Measurements from ENCODE around the gene ALDH1L1.

ALDH1L1 gene

DNA sequence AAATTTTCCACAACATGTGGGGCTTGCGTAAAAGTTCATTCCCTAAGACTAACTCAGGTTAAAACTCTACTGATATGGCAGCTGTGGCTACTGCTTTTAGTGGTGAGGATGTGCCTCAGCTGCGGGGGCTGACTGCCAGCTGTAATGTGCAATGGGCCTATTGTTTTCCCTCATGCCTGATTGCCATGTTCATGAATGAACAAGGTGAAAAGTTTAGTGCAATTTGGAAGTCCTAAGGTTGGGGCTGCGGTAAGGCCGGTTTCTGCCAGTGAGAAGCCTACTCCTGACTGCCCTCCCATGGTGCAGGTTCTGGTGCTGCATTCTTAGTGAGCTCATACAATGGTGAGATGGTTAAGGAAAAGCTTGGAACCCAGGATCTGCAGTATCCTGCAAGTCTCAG is 10.9 kb upstream of the ALDH1L1 start:
- DNase-seq: no peak

DNA sequence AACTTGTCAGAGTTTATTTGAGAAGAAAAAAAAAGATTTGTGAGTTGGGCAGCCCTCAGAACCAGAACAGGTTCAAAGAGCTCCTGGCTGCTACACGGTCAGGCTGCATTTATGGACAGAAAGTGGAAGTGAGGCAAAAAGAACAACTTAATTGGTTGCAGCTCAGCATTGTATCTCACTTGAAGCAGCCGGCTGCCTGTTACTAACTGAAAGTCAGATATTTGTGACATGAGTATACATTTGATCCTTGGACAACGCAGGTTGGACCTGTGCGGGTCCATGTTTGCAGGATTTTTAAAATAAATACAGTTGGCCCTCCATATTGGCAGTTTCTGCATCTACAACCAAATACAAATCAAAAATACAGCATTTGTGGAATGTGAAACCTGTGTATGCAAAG is 7.5 kb upstream of the ALDH1L1 start:
- DNase-seq: no peak

DNA sequence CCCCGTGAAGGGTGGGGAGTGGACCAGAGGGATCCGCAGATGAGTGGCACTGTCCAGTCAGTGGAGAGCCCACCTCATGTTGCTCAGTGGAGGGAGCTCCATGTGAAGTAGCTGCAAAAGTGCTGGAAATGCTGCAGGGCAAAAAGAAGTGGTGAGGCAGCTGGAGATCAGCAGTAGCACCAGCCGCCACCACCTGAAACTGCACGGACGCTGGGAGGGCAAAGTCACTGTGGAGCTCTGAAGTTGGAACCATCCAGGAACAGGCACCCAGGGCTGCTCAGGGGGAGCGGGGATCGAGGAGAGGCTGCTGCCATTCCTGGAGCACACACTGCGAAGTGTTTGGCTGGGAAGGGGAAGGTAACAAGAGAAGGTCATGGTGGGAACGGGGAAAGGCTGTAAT is 6.4 kb upstream of the ALDH1L1 start:
- DNase-seq: no peak

DNA sequence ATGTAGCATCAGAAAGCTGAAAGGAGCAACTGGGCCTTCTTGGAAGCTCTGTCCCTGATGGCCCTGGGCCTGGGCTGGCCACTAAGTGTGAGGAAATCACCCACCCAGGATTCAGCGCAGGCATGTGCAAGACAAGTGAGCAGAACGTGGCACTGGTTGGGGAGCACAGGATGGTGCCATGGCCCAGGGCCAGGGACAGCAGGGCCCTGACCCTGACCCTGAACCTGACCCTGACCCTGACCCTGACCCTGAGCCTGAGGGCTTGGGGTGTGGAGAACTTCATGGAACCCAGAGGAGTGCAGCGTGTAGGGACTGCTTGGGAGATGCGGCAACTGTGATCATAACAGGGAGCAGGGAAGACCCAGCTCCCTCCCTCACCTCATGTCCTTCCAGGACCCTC is 5.9 kb upstream of the ALDH1L1 start:
- DNase-seq: no peak

DNA sequence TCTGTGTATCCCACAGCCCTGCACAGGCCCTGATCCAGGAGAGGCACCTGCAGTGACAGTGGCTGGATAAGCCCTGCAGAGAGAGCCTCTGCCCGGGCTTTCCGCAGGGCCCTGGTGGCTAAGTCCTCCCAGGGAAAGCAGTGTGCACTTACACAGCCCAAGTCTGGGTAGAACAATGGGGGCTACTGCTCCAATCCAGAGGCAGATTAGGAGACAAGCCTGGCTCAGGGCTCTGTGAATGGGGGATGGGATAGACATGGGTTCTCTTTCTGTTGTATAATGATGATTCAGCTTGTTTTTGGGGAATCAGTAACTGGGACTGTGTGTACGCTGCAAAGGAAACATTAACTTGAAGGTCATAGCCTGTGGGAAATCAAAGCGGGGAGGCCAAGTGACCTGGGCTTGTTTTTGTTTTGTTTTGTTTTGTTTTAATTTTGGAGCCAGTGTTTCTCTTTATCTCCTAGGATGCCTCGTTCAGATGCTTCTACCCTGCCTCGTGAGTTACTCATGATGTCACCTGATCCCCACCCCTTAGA is 4.1 kb upstream of the ALDH1L1 start:
- no peak for DNase-seq

DNA sequence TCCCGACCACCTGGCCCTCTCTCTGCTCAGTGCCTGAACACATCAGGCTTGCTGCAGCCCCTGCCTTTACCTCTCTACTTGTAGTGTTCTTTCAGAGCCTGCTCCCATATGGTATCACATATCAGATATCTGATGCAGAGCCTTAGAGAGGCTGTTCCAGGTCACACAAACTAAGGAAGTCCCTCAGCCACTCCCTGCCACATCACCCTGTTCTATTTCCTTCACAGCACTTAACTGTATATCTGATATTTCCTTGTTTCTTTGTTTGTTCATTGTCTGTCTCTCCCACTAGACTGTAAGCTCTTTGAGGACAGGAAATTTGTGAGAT is 976 bp upstream of the ALDH1L1 start:
- DNase-seq: no peak

DNA sequence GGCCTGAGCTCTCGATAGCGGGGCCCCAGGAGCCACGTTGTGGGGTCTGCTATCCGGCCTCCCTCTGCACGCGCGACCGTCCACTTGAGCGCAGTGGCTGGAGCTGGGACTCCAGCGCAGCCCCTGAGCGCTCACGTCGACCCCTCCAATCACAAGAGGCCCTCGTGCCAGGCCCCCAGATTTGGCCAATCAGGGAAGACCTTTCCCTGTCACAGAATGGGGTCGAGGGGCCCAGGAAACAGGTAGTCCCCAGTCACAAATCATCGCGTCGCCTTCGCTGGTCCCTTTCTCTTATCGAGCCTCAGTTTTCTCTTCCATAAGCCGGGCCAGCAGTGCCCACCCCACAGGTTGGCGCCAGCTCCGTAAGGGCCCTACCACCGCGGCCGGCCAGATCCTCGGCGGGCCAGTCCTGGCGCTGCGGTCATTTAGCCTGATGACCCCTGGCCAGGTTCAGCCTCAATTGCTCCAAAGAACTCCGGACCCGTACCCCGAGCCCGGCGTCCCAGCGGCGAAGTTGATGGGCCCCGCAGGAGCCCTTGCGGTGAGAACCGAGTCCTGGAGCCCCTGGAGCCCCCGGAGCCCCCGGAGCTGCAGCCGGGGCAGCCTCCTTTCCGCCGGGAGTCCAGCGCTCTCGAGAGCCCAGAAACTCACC is 435 bp downstream of the ALDH1L1 start:
- no peak for DNase-seq

DNA sequence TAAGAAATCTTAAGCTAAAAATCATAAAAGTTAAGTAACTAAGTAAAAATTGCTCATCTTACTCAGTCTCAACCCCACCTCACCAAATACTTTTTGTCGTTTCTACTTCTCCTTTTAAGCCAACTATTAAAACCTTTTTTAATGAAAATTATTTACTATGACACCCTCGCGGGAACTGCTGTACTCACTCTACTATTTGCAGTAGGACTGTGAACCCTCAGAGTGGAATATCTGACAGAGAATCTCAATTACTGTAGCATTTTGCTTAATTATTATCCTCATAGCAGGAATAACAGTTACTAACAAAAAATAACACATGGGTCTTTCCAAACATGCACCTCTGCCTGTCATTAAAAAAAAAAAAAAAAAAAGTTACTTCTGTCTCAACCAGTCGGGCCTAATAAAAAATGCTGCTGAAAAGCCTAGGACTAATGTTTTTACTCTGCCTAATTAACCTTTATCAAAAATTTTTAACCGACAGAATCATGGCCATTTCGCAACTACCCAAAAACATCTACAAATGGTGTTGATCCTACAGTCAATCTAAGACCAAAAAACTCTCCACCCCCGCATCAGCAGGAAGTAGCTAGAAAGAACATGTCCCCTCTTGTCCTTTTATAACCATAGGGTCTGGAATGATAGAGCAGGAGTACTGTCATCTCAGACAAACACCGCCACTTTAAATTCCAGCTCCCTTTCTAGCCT is 10.2 kb downstream of the ALDH1L1 start:
- no peak for DNase-seq

DNA sequence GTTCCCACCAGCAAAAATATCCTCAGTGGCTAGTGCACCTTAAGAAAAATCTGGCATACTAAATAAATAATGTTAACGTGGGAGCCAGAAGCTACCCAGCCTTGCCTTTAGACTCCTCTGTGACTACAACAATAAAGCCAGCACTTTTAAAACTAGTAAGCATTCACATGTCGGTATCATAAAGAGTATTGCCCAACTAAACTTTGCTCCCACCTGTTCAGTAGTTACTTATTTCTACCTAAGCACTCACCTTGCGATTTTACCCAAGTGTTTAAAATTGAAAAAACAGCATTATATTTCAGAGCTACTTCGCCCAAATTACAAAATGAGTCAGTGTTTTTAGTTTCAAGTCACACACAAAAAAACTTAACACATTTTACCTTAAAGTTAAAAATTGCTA is 12.8 kb downstream of the ALDH1L1 start:
- no peak for DNase-seq

DNA sequence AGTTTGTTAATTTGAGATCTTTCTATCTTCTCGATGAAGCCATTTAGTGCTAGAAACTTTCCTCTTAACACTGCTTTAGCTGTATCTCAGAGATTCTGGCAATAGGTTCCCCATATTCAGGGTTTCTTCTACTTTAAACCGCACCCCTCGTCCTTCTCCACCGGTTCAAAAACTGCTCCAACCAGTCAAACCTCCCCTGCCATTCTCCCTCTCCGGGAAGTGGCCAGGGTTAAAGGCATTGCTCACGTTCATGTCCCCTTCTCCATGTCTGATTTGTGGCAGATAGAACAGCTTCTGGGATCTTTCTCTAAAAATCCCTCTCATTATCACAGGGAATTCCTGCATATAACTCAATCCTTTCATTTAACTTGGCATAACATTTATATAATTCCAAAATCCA is 14.4 kb downstream of the ALDH1L1 start:
- DNase-seq: no peak

DNA sequence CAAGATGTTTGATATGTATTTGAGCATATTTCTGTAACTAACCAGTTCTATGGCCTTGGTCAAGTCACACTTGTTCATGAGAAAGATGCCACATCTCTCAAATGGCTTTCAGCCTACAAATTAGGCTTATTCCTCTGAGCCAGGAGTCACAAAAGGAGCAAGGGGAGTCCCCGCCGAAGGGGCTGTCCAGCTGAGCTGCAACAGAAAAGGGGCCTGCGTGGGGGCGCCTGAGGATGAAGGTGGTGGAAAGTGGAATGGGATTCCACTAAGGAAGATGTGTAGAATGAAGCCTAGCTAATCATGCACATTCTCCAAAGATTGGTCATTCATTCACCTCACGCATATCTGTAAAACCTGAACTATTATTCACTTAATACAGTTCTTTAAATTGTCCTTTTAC is 19.1 kb downstream of the ALDH1L1 start:
- DNase-seq: no peak

DNA sequence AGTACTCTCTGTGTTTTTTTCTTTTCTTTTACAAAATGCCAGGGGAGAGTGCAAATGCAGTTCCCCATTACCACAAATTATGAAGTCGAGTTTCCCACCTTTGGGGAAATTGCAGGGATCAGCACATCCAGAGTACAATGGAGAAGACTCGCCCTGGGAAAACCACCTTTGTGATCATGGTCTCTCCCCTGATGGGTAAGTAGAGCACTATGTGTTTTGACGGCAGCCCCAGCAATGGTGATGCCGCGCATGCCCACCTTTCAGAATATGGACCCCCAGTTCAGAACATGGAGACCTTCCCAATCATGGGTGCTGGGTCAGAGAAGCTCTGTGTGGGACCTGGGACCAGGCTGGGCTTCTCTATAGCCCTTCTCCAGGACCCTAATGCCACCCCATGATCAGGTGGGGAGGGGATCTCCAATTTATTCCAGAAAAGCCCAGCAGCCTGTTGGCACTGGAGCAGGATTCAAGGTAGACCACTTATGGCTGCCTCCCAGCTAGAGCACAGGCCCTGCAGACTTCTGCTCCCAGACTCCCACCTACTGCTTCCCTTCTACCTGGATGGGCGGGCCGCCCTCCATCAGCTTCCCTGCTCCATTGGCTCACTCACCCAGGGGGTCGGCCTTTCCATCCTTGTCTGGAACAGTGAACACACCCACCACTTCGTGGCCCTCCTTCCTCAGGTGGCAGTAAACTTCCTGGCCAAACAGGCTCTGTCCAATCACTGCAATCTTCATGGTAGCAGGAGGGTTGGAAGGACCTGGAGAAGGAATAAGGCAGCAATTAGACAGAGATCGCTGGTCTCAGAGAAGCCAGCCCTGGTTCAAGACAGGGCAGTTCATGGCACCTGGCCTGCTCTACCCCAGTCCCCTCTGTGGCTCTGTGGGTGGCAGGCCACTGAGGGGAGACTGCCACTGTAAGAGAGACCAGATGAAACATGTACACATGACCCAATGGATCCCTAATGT is 19.9 kb downstream of the ALDH1L1 start:
- DNase-seq: no peak

DNA sequence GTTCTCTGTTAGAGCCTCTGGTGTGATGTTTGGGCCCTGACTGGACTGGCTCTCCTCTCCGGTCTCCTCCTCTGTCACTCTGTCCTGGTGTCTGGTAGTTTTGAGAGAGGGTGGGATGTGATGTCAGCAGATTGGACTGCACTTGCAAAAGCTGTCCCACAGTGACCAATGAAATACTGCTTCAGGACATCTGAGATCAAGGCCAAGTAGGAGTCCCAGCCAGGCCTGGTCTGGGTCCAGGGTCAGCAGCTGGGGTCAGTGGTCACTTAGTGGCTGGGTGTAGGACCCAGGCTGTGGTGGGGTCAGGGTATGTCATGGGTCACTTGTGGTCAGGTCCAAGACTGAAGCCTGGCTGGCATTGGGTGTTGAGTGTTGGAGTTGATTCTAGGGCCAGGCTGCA is 20.9 kb downstream of the ALDH1L1 start:
- DNase-seq: no peak

DNA sequence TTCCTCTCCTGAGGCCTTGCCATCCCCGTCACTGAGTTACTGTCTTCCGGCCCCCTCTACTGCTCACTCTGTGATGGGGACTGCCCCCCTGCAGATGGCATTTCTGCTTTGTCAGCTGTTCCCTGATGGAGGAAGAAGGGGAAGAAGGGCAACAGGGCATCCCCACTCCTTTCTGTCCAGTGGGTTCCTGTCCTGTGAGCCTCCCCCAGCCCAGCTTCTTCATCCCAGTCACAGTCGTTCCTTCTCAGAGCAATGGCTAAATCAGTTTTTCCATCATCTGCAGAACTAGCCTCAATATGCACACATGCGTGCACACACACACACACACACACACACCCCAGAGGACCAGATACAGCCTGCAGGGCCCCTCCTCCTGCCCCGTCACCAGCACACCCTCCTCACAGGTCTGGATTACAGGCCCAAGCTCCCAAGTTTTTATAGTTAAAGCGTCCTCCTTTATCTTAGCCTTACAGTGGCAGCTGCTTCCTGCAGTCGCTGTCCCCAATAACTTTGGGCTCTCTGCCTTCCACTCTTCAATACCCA is 21.4 kb downstream of the ALDH1L1 start:
- DNase-seq: no peak

DNA sequence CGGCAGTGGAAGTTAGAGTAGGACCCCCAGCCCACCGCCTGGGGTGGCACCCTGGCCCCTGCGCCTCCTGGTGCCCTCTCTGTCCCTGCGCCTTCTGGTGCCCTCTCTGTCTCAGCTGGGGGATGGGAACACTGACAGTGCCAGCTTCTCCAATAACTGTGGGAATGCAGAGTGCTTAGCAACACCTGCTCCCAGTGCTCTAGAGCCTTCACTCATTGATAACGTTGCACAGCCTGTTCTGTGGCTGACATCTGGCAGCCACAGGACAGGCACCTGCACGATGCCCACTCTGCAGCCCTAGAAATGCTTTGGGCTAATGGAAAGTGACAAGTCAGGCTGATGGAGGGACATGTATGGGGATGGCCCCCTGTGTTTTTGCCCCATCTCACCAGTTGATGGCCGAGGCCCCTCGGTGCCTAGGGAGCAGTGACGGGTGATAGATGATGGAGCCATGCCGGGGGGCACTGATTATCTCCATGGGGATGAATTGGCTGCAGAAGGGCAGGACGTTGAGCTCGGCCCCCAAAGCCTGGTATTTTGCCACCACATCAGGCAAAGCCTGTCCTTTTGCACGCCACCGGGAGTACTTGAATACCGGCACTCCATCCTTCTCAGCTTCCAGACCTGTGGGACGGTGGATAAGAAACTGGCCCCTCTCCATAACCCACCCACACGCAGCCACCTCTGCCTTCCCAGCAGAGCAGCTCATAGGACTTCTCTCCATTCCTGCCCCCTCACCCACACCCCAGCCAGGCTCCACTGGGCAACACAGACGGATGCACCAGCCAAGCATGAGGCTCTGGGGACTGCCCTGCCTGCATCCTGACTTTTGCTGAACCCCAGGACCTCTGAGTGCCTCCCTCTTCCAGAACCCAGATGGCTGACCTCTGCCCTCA is 22.1 kb downstream of the ALDH1L1 start:
- DNase-seq: no peak

DNA sequence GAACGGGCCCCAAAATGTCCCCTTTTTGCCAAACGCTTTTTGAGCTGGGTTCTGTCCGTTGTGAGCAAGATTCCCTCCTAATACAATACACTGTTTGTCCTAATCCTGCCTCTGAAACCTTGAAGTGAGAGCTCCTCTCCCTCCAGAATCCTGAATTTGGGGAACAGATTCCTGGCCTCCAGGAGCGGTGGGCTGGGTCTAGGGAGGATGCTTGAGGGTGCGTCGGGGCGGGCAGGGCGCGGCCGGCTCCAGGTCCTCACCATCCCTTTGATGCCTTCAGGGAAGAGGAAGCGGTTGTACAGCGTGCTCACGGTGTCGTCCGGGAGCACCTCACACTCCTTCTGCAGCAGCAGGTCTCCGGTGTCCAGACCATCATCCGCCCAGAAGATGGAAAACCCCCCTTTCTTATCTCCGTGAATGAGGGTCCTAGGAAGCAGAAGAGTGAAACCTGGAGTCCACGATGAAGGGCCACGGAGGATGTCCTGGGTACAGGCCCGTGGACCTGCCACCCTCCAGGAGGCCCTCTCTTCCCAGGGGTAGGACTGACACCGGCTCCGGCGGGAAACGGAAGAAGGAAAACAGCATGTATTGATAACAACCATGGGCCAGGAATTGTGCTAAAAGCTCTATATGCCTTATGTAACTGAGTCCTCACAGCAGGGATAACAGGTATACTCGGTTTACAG is 23.2 kb downstream of the ALDH1L1 start:
- DNase-seq: no peak

DNA sequence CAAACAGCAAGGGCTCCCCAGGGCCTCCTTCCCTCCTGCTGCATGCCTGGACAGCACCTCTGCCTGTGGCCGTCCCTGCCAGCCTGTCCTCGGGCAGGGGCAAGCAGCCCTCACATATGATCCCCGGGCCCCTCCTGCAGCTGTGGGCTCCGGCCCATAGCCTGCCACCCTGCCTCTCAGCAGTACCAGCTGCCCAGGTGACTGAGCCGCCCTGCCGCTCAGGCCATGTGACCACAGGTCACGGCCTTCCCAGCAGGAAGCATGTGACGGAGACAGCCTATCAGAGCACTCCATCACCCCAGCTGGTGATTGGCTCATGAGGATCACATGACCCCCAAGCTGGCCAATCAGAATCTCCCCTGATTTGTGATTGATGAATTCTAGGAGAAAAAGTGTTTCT is 23.9 kb downstream of the ALDH1L1 start:
- DNase-seq: no peak

DNA sequence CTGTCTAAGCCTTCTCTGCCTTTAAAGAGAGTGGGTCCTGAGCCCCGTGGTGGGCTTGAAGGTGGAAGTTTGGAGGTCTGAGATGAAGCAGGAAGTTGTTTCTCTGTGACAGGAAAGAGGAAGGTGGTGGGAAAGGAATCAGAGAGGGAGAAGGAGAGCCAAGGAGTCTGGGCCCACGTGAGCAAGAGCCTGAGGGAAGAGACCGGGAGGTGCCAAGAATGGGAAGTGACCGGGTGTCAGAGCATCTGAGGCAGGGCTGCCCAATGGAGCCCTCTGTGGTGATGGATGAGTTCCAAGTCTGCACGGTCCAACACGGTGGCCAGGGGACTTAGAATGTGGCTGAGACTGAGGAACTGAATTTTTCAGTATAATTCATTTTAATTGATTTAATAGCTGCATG is 24.6 kb downstream of the ALDH1L1 start:
- no peak for DNase-seq

DNA sequence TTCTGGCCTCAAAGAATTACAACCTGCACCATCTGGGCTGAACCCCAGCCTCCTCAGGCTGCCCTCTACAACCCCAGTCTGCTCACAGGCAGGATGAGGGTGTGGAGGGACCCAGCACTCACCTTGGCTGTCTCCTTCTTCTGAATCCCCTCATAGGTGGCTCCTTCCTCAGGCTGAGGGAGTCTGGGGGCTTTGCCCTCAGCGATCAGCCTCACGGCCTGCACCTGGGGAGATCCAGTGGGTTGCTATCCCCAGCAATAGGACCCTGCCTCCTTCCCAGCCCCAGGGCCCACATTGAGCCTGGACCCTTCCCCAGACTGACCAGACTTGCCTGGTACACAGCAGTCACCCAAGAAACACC is 25.1 kb downstream of the ALDH1L1 start:
- DNase-seq: no peak

DNA sequence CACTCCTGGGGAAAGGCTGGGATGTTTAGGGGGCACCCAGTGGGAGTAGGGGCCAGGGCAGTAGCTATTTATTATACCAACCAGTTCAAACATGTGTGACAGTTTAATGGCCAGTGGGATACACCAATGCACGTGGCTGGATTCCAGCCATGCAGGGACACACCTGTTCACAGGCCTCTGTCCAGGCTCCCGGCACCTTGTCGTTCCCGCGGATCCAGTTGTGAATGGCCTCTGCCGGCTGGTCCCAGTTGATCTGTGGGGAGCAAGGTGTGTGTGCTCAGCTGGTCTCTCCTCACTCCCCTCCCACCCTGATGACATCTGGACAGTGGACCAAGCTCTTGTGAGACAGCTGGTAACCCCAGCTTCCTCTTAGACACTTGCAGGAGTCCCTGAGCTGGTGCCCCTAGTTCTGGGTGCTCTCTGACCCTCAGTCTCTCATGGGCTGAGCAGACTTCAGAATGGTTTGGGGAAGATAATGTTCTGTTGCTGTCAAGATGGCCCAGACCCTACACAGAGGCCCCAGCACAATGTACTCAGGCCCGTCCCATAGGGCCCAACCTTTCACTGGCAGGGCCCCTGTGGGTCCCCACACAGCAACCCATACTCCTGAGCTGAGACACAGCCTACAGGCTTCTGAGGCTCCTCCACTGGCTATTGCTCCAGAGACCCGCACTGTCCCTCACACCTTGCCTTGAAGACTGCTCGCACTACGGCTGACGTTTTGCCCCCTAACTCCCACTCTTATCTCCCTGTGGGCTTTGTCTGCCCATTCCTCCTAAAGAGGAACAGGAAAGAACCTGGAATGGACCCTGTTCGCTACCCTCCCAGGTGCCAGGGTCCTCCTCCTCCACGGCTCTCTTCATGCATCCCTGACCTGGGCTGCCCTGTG is 25.8 kb downstream of the ALDH1L1 start:
- DNase-seq: no peak
